T-helper 1 cell (primary cell): ENCODE results near the gene KCNQ5.

Source experiments
- DNase-seq, 5 donors: peaks; one replicate each; pipeline ENCODE4 v3.0.0-alpha.2; 2012 to 2020

KCNQ5 gene

DNA sequence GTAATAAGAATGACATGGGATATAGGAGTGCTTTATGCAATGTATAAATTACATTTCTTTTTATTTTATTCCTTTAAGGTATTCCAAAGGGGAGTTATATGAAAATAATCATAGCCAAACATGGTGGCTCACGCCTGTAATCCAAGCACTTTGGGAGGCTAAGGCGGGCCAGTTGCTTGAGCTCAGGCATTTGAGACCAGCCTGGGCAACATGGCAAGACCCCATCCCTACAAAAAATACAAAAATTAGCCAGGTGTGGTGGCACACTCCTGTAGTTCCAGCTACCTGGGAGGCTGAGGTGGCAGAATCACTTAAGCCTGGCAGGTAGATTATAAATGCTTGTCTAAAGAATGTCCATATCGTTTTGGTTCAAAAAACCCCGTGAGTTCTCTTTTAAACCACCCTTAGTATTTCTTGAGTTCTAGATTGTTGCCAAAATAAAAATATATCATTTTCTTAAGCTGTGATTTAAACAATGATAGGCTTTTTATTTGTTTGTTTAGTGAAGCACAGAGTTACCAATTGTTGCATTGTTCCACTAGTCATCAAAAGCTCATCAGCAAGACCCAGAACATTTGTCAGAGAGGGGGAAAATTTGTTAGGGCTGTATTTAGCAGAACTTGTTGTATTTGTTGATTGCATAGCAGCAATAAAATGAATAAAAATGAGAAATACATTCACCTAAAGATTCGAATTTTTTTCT is 457.2 kb downstream of the KCNQ5 start:
- no peak for DNase-seq

DNA sequence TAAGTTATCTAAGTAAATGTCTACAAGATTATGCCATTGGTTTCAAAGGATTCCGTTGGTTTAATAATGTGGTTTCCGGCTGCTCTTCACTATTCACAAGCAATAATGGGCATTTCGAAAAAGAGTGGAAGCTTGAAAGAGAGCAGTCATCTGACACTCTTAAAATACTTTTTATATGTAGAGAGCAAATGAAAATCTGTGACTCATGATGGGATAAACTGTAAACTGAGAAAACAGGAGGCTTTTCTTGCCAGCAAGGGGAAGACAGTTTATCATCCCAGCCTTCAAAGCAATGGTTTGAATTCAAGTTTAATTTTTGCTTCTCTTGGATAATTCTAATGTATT is 457.7 kb downstream of the KCNQ5 start:
- no peak for DNase-seq

DNA sequence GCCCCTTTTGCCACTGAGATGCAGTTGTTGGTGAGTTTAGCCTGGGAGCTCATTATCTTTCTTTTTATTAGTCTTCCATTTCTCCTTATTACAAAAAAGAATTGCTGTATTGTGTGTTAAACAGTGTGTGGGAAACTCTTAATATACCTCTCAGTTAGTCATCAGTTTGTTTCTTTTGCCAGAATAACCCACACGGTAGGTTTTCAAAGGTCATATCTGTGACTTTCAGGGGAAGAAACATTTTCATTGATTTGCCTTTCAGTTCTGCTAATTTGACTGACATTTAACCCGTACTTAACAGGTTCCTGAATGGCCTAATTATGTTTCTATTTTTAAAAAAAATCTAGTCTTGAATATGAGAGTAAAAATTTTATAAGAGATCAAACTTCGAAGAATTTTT is 458.1 kb downstream of the KCNQ5 start:
- DNase-seq, result no peak

GRCh38 chr6:73081955-73082354 is 460.1 kb downstream of the KCNQ5 start:
- DNase-seq, result no peak

DNA sequence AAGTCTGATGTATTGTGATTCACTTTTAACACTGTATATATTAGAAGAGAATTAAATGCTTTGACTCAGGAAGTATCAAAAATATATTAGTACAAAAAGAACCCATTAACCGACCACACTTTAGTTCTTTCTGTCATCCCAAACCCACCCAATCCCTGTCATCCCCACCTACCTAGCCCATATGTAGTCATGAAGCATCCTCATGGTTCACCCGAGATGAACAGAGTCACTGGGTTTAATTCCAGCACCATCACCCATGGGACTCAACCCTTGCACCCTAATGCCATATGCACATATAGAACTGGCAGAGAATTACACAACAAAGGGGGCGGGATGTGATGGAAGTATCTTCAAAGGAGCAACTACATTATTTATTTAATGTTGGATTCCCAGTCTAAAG is 462.0 kb downstream of the KCNQ5 start:
- DNase-seq, result no peak

GRCh38 chr6:73085443-73085871 is 463.6 kb downstream of the KCNQ5 start:
- DNase-seq, result no peak

- no peak for DNase-seq
Measured at GRCh38 chr6:73086726-73087125, 464.9 kb downstream of the KCNQ5 start.

GRCh38 chr6:73088138-73088813 is 466.4 kb downstream of the KCNQ5 start:
- DNase-seq, result no peak

DNA sequence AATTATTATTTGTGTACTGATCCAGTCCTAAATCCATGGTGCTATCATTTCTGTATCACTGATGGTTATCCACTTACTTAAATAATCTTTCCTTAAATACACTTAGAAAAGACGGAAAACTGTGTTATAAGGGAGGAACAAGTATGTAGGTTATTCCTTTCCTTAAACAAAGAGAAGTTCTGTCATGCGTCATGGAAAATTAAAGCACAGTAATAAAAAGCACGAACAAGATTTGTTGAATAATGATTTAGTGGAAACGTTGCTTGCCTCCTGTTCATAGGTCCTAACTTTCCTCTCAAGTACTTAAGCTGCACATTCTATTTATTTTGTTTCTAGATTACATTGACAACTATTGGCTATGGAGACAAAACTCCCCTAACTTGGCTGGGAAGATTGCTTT is 483.1 kb downstream of the KCNQ5 start:
- DNase-seq, result no peak

- no peak for DNase-seq
Measured at GRCh38 chr6:73107016-73107415, 485.2 kb downstream of the KCNQ5 start.

DNA sequence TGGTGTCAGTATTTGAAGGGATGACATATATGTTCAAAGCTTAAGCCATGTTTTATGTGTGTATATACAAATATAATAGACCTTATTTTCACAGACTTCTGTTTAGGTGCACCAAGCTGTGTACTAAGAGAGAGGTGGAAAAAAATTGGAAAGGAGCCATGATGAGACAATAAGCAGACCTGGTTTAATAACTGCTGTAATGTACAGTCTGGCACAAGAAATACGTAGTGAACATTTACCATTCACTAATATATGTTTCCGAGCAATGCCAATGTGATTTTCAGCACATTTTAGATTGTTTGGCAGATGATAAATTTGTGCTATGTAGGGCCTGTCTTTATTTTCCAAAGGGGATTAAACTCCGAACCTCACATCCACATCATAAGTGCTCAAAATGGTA is 487.1 kb downstream of the KCNQ5 start:
- DNase-seq, result no peak

- DNase-seq, result no peak
Measured at GRCh38 chr6:73109659-73110058, 487.8 kb downstream of the KCNQ5 start.

DNA sequence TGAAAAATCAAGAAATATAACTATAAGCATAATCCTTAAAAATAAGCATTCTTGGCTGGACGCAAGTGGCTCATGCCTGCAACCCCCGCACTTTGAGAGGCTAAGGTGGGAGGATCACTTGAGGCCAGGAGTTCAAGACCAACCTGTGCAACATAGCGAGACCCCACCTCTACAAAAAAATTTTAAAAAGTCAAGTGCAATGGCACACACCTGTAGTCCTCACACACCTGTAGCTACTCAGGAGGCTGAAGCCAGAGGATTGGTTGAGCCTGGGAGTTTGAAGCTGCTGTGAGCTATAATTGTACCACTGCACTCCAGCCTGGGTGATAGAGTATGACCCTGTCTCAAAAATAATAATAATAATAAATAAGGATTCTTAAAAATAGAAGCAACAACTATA is 494.5 kb downstream of the KCNQ5 start:
- DNase-seq, result no peak

GRCh38 chr6:73121421-73121993 is 499.6 kb downstream of the KCNQ5 start:
- no peak for DNase-seq

- no peak for DNase-seq
Measured at GRCh38 chr6:73123632-73124329, 501.9 kb downstream of the KCNQ5 start.

DNA sequence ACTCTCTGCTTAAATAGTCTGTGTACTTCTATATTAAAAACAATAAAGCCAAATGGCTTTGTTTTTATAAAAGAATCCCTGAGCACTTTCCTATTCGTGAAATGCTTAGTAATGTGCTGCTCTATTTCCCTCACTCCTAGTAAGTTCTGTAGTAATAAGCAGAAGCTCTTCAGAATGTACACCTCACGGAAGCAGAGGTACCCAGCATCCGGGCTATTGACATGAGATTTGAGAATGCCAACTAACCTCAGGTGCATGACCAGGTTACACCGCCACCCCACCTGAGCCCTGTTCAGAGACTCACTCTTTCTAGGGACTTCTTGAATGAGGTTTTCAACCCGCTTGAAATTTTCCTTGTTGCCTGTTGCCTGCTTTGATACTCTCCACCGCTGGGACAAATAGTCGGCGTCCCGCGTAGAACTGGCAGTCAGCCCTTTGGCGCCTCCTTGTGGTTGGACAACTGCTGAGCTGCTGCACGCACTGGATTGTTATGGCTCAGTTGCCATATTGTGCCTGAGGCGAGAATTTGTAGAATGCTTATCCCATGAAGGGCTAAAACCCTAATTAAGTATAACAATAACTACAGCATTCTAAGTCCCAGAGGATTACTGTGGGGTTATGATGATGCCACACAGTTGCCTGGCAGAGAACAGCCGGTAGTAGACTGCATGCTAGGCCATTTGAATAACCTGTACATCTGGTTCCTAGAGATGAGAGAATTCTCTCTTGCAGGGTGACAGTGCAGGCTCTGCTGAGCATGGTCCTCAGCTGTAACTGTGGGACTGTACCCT is 508.0 kb downstream of the KCNQ5 start:
- DNase-seq, result peak; percentile 46 to 71 (median 59)

DNA sequence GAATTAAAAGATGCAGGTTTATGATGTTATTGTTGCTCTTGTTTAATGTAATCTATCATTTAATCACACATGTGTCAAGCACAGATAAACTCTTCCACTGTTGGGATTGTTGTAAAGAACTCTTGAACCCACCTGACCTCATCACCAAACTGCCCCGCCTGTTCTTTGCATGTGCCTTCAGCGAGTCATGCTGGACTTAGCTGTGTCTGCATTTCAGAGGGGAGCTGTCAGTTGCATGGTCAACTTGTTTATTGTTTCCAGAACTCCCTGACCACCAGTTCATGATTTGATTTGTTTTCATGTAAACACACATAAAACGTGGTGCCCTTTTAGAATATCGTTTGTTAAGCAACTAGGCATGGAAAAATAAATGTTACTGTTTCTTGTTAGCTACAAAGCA is 509.8 kb downstream of the KCNQ5 start:
- DNase-seq, result no peak

DNA sequence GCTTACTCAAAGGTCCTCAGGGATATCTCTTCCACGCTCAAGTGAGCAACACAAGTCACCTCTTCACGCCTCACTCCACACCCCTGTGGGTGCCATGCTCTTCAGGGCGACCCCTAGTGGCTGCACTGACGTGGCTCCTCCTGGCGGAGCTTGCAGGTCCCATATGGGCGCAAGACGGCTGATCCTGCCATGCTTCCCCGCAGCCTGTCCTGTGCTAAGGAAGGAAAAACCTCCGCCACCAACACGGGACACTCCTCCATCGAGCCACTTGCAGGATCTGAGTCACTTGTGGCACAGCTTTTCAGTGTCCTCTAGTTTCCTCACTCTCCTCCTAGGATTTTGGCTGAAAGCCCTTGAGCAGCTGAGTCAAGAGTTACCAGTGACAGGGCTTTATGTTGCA is 512.7 kb downstream of the KCNQ5 start:
- DNase-seq, result peak in 1 of 5 donors; percentile 14

GRCh38 chr6:73139681-73140383 is 518.0 kb downstream of the KCNQ5 start:
- no peak for DNase-seq

DNA sequence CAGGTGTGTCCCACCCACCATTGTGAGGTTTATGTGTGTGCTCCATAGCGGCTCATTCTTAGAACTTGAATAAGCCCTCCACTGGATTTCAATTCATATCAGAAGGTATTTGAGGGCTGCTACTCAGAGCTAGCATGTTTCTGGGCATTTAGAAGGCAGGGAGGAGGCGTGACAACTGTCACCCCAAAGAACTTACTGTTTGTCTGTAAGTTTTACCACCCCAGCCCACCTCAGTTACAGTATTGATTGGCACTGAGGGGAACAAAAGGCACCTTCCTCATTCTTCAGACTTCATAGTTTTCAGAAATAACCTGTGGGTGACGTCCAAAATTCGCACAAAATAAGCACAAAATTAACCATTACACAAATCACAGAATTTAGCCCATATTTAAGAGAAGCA is 521.7 kb downstream of the KCNQ5 start:
- no peak for DNase-seq

DNA sequence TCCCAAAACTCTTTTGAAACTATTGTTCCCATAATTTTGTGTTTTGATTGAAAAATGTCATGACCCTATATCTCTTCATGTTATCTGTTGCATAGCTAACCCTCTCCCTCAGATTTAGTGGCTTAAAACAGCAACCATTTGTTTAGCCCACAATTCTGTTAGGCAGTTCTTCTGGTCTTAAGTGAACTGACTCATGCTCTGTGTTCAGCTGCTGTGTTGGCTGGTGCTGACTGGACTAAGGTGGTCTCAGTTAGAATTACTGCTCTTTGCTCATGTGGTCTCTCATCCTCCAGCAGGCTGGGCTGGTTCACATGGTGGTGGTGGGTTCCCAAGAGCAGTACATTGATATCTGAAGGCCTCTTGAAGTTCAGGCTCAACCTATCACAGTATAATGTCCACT is 522.7 kb downstream of the KCNQ5 start:
- DNase-seq, result no peak

DNA sequence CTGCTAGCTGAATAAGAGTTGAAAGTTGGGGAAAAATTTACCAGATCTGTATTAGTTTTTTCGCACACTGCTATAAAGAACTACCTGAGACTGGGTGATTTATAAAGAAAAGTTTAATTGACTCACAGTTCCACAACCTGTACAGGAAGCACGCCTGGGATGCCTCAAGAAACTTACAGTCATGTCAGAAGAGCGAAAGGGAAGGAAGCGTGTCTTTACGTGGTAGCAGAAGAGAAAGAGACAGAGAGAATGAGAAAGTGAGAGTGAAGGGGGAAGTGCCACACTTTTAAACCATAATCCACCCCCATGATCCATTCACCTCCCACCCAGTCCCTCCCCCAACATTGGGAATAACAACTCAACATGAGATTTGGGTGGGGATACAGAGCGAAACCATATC is 523.8 kb downstream of the KCNQ5 start:
- peak in 1 of 5 donors; percentile 25 for DNase-seq
